K562 (cell line): Measurements from ENCODE around the gene C15orf62. TPM values are rescaled to one million over a fixed set of nuclear protein-coding genes. Genes with fewer than 3 reads are reported as not detected.

Experiments
- ETV6 ChIP-seq, 3 experiments: fragments of 150-350 bp in 1 of 3; sonication (generic) in 1 of 3; formaldehyde crosslinking in 1 of 3; IDR thresholded peaks; 2 replicates each; pipeline versions ENCODE4 v1.6.1 to v1.8.0; 2014 to 2022; ENCODE audit warnings: borderline replicate concordance in 2 of 3, low read depth in 2 of 3, antibody characterized with exemption in 1 of 3, low read length in 1 of 3, mild to moderate bottlenecking in 1 of 3, missing genetic modification reagents in 1 of 3
- SMC3 ChIP-seq: conservative IDR thresholded peaks from 2 replicates; pipeline ENCODE4 v1.6.1; 2011; ENCODE audit warnings: low read depth, low read length, improper control_type of control experiment; ENCODE audit not compliant: insufficient read depth
- ZNF184 ChIP-seq: sonication (generic); formaldehyde crosslinking; IDR thresholded peaks from 2 replicates; pipeline ENCODE4 v1.5.0; 2020; ENCODE audit warnings: missing genetic modification reagents
- ZNF347 ChIP-seq: fragments of 450-650 bp; formaldehyde crosslinking; IDR thresholded peaks from 2 replicates; pipeline ENCODE4 v1.4.0; 2020; ENCODE audit warnings: low read depth, mild to moderate bottlenecking, moderate library complexity
- ZNF695 ChIP-seq: fragments of 450-650 bp; formaldehyde crosslinking; IDR thresholded peaks from 2 replicates; pipeline ENCODE4 v1.4.0; 2020; ENCODE audit warnings: mild to moderate bottlenecking, moderate library complexity
- polyA plus RNA-seq, 8 experiments: library from polyadenylated mRNA; depleted of rRNA in 4 of 8; stranded (reverse) in 5 of 8; unstranded in 3 of 8; fragments of >200 nt; fragmentation: Nextera tagmentation in 2 of 8; fragmentation: Illumina TruSeq in 1 of 8; extraction: Ambion mirVana in 2 of 8; extraction: Trizol in 1 of 8; gene quantifications; 2 replicates each; pipeline versions ENCODE4 v1.2.1 to v1.2.3, GENCODE V29; 2011 to 2014; ENCODE audit warnings: inconsistent platforms in 1 of 8, missing spikeins in 1 of 8
- total RNA-seq, 7 experiments: library from RNA; depleted of rRNA in 6 of 7; stranded (reverse); fragments of >200 nt in 6 of 7; fragmentation: Illumina TruSeq in 2 of 7; extraction: Trizol in 2 of 7; gene quantifications; 2 replicates each; pipeline versions ENCODE4 v1.2.1 to v1.2.3, GENCODE V29; 2011 to 2021; ENCODE audit warnings: low replicate concordance in 1 of 7
- TF ChIP-seq, protein P1 (sequence below): fragments of 450-650 bp; formaldehyde crosslinking; IDR thresholded peaks from 2 replicates; pipeline ENCODE4 v1.4.0; 2020; ENCODE audit warnings: mild to moderate bottlenecking, mixed read lengths
- TF ChIP-seq, protein P2 (sequence below): fragments of 450-650 bp; IDR thresholded peaks from 2 replicates; pipeline ENCODE4 v1.6.1; 2016; ENCODE audit warnings: low read depth

C15orf62 gene
- total and polyA plus RNA-seq, 9 of the 15 experiments (the other 6 are each of a cell fraction or from before 2014, with no cell fraction given), result 0.01 to 0.76 (median 0.30) TPM; not detected in 1

GRCh38 chr15:40750885-40751284, 18.9 kb upstream of the C15orf62 start (continued):
- TF ChIP-seq, protein P1, sequence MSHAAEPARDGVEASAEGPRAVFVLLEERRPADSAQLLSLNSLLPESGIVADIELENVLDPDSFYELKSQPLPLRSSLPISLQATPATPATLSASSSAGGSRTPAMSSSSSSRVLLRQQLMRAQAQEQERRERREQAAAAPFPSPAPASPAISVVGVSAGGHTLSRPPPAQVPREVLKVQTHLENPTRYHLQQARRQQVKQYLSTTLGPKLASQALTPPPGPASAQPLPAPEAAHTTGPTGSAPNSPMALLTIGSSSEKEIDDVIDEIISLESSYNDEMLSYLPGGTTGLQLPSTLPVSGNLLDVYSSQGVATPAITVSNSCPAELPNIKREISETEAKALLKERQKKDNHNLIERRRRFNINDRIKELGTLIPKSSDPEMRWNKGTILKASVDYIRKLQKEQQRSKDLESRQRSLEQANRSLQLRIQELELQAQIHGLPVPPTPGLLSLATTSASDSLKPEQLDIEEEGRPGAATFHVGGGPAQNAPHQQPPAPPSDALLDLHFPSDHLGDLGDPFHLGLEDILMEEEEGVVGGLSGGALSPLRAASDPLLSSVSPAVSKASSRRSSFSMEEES (CRISPR knock-in tag), result no peak
- TF ChIP-seq ZNF184 (no peak), ZNF695 (CRISPR knock-in tag) (no peak), SMC3 (no peak), ETV6 (IDR thresholded peaks at IDR 0.05; ENCODE audit: borderline replicate concordance in 1 of 2, low read depth in 2 of 2, low read length in 1 of 2) (no peak), ETV6 (CRISPR knock-in tag; IDR thresholded peaks at IDR 0.05; ENCODE audit: borderline replicate concordance) (no peak), ZNF347 (CRISPR knock-in tag) (no peak)
- TF ChIP-seq, protein P2, sequence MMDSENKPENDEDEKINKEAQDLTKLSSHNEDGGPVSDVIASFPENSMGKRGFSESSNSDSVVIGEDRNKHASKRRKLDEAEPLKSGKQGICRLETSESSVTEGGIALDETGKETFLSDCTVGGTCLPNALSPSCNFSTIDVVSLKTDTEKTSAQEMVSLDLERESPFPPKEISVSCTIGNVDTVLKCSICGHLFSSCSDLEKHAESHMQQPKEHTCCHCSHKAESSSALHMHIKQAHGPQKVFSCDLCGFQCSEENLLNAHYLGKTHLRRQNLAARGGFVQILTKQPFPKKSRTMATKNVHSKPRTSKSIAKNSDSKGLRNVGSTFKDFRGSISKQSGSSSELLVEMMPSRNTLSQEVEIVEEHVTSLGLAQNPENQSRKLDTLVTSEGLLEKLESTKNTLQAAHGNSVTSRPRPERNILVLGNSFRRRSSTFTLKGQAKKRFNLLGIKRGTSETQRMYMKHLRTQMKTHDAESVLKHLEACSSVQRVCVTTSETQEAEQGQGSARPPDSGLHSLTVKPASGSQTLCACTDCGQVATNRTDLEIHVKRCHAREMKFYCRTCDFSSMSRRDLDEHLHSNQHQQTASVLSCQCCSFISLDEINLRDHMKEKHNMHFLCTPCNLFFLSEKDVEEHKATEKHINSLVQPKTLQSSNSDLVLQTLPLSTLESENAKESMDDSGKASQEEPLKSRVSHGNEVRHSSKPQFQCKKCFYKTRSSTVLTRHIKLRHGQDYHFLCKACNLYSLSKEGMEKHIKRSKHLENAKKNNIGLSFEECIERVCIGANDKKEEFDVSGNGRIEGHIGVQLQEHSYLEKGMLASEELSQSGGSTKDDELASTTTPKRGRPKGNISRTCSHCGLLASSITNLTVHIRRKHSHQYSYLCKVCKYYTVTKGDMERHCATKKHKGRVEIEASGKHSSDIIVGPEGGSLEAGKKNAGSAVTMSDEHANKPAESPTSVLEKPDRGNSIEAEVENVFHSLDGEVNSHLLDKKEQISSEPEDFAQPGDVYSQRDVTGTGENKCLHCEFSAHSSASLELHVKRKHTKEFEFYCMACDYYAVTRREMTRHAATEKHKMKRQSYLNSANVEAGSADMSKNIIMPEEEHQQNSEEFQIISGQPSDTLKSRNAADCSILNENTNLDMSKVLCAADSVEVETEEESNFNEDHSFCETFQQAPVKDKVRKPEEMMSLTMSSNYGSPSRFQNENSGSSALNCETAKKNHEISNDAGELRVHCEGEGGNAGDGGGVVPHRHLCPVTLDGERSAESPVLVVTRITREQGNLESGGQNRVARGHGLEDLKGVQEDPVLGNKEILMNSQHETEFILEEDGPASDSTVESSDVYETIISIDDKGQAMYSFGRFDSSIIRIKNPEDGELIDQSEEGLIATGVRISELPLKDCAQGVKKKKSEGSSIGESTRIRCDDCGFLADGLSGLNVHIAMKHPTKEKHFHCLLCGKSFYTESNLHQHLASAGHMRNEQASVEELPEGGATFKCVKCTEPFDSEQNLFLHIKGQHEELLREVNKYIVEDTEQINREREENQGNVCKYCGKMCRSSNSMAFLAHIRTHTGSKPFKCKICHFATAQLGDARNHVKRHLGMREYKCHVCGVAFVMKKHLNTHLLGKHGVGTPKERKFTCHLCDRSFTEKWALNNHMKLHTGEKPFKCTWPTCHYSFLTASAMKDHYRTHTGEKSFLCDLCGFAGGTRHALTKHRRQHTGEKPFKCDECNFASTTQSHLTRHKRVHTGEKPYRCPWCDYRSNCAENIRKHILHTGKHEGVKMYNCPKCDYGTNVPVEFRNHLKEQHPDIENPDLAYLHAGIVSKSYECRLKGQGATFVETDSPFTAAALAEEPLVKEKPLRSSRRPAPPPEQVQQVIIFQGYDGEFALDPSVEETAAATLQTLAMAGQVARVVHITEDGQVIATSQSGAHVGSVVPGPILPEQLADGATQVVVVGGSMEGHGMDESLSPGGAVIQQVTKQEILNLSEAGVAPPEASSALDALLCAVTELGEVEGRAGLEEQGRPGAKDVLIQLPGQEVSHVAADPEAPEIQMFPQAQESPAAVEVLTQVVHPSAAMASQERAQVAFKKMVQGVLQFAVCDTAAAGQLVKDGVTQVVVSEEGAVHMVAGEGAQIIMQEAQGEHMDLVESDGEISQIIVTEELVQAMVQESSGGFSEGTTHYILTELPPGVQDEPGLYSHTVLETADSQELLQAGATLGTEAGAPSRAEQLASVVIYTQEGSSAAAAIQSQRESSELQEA, result no peak
- TF ChIP-seq, all 486 proteins: peak for 0
